ENCODE results near the gene PBRM1. TPM values are rescaled to one million over a fixed set of nuclear protein-coding genes. Genes with fewer than 3 reads are reported as not detected.

The PBRM1 gene
- total and polyA plus RNA-seq, 2 of the 8 experiments (the other 6 are each of a cell fraction or from before 2014, with no cell fraction given), result 19.3 to 65.8 TPM

- TF ChIP-seq USF2 (IDR thresholded peaks at IDR 0.05; ENCODE audit: low read length) (no peak), CTBP2 (IDR thresholded peaks at IDR 0.05; ENCODE audit: borderline replicate concordance, insufficient read depth, insufficient read length, low read length) (no peak), SUZ12 (IDR thresholded peaks at IDR 0.05; ENCODE audit: low read length) (no peak), NRF1 (IDR thresholded peaks at IDR 0.05; ENCODE audit: low read depth, low read length) (no peak), ASH2L (IDR thresholded peaks at IDR 0.05; ENCODE audit: low read length) (no peak), BCL11A (IDR thresholded peaks at IDR 0.05; ENCODE audit: low read depth in 2 of 2, low read length in 2 of 2) (no peak), BACH1 (IDR thresholded peaks at IDR 0.05; ENCODE audit: low read length) (no peak), JUND (IDR thresholded peaks at IDR 0.05; ENCODE audit: low read length) (no peak), KDM4A (IDR thresholded peaks at IDR 0.05; ENCODE audit: low read depth, low read length, severe bottlenecking) (peak; percentile 21), NANOG (IDR thresholded peaks at IDR 0.05; ENCODE audit: insufficient read depth, low read depth, low read length, poor library complexity, severe bottlenecking) (no peak), TAF1 (IDR thresholded peaks at IDR 0.05; ENCODE audit: low read depth, low read length) (0 out of 2 replicates have a peak, but pooled peaks have one; percentile 53), PHF8 (conservative IDR thresholded peaks at IDR 0.05; ENCODE audit: low read depth, low read length) (peak; percentile 5; the same call in 1 of the 2 replicates)
These were observed 152.0 kb downstream of the PBRM1 start, which contains the start of gene NT5DC2 (continued) for GRCh38 chr3:52533623-52534280.

Measured in H1 (cell line).